Kidney glomerular epithelial cell (primary cell): Measurements from ENCODE around the gene LRGUK.
"Not testable (repeated sequence)": the region's sequence is repeated elsewhere in the genome, so short reads cannot be mapped to it uniquely, and the experiment has no call there.

Experiments used
- DNase-seq: peaks from one replicate; lab custom pipeline; 2025; lab: John Stamatoyannopoulos, UW

LRGUK gene, protein sequence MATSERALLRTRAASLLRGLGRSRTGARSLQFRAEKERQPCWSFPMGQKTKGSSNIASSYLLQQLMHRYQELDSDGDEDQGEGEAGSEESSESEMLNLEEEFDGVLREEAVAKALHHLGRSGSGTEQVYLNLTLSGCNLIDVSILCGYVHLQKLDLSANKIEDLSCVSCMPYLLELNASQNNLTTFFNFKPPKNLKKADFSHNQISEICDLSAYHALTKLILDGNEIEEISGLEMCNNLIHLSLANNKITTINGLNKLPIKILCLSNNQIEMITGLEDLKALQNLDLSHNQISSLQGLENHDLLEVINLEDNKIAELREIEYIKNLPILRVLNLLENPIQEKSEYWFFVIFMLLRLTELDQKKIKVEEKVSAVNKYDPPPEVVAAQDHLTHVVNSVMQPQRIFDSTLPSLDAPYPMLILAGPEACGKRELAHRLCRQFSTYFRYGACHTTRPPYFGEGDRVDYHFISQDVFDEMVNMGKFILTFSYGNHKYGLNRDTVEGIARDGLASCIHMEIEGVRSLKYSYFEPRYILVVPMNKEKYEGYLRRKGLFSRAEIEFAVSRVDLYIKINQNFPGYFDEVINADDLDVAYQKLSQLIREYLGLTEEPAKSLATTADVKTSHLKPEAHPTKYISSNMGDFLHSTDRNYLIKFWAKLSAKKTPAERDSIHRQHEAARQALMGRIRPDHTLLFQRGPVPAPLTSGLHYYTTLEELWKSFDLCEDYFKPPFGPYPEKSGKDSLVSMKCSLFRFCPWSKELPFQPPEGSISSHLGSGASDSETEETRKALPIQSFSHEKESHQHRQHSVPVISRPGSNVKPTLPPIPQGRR

DNA sequence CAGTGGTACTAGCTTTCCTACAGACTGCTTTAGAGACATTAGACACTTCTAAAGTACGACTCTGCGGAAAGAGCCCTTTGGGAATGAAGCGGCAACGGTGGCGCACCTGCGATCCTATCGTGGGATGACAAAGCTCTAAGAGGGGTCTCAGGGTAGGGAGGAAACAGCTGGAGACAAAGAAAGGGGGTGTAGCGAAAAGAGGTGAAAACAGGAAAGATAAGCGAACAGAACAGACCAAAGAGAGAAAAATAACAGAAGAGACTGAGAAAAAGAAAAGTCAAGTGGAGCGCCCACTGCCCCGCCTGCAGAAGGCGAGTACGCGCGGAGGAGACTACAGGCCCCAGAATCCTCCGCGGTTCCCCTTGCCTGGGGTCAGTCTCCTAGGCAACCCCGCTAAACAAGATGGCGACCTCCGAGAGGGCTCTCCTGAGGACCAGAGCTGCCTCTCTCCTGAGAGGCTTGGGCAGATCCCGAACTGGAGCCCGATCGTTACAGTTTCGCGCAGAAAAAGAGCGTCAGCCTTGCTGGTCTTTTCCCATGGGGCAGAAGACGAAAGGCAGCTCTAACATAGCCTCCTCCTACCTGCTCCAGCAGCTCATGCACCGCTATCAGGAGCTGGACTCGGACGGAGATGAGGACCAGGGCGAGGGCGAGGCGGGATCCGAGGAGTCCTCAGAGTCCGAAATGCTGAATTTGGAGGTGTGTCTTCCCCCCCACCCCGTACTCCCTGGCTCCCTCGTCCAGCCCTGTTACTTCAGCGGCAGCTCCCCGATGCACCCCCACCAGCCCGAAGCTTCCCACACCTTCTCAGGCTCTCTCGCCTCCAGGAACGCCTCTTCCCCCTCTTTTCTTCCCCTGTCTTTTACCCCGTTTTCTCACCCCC is at the start of gene LRGUK:
Gene LRGUK, plus strand, starts transcription at position 375 of the 883 bp plus-strand sequence. Its CDS starts 28 bp downstream, at position 403.
- peak; percentile 76 for DNase-seq

DNA sequence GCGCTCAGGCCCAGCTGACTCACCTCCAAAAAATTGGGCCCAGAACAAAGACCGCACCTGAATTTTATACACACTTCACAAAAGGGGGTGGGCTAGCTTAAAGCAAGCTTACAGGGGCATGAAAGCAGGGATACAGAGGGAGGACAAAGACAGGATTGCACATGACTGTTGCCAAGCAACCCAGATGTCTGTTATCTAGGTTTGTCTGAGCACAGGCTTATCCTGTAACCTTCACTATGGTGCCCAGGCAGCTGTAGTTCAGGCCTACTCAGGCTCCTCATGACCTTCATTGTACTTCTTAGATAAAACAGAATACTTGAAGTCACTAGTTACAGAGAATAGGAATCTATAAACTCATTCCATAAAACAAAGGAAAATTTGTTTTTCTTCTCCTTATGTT is 49.6 kb upstream of the LRGUK start:
- DNase-seq: not testable (repeated sequence)

DNA sequence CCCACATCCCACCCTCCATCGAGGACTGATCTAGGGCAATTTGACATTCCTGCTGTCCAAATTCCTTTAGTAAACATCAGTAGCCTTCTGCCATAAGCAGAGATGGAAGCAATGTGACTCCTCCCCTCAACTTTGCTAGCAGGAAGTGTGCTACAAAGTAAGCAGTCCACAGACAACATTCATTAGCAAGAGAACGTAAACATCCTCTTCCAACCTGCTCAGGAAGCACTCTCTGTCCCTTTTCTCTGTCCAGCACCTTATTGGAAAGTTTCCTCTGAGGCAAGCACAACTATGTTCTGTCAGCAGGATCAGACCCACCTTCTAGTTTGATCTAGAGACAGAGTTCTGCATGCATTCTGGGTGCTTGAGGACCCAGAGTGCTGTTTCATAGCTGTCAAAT is 48.1 kb upstream of the LRGUK start:
- DNase-seq: no peak

DNA sequence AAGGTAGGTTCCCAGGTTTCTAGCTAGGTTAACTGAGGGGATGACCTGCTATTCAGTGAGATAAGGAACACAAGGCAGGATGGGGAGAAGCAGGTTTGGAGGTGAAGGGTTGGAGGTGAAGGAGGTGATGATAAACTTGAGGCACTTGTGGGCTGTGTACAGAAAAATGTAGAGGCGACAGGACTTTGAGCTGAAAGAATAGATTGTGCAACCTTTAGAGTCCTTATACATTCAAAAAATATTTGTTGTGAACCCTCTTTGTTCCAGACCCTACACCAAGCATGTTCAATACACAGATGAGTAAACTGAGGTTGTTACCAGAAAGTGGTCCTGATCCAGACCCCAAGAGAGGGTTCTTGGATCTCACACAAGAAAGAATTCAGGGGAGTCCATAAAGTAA is 45.4 kb upstream of the LRGUK start:
- no peak for DNase-seq

DNA sequence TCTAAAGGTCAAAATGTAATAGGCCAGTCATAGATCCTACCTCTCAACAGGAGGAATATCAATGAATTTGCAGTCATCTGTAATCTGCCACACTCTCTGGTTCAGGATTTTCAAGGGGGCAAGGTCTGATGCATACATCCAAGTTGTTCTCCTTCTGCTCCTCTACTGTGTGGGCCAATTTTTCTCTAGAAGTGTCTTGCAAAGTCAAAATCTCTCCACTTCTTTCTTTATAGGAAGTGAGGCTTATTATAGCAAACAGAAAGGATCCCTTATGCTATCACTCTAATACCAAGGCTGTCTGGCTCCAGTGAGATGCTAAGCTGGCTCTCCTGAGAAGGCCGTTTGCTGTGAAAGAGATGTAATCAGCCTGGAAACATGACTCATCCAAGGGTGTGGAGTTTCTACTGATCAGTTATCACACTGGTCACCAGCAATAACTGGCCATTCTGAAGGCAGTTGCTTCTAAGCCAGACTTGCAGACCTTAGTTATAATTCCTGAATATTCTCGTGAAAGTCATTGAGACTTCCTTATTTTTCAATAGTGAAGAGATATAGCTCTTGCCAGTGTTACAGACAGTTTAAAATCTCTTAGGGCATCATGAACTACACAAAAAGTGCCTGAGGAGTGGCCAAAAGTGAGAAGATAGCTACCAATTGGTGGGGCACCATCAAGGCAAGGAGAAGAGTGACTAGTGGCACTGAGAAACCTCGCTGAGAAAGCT is 43.2 kb upstream of the LRGUK start:
- DNase-seq: no peak

DNA sequence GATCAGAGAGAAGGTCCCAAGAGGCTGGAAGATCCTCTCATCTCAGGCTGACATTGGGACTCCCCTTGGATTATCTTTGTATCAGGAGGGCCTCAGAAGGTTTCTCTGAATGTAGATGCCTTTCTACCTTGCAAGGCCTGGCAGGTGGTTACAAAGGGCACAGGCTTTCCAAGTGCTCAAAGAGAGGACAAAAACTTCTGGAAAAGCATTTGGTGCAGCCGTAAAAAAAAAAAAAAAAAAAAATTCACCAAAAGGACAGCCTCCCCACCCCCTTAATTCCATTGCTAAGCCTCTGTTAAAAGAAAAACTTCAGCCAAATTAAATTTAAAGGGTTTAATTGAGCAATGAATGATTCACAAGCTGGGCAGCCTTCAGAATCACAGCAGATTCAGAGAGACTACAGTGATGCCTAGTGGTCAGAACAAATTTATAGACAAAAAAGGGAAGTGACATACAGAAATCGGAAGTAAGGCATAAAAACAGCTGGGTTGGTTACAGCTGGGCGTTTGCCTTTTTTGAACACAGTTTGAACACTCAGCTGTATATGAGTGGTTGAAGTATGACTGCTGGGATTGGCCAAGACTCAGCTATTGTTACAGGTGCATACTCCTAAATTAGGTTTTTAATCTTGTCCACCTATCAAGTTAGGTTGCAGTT is 42.5 kb upstream of the LRGUK start:
- DNase-seq: no peak

DNA sequence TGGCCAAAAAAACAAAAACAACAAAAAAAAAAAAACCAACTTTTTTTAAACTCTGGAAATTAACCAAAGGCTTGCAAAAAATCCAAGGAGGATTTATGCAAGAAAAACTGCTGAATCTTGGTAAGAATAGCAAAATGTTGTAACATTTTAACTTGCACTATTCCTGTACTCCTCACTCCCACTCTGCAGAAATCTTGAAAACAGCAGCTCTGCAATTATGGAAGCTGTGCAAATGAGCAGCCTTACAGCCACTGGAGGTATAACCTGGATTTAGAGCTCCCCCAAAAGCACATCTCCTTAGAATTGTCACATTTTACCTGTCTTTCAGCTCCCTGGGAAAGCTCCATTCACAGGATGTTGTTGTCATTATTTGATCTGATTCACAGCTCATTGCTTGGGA is 41.8 kb upstream of the LRGUK start:
- no peak for DNase-seq

DNA sequence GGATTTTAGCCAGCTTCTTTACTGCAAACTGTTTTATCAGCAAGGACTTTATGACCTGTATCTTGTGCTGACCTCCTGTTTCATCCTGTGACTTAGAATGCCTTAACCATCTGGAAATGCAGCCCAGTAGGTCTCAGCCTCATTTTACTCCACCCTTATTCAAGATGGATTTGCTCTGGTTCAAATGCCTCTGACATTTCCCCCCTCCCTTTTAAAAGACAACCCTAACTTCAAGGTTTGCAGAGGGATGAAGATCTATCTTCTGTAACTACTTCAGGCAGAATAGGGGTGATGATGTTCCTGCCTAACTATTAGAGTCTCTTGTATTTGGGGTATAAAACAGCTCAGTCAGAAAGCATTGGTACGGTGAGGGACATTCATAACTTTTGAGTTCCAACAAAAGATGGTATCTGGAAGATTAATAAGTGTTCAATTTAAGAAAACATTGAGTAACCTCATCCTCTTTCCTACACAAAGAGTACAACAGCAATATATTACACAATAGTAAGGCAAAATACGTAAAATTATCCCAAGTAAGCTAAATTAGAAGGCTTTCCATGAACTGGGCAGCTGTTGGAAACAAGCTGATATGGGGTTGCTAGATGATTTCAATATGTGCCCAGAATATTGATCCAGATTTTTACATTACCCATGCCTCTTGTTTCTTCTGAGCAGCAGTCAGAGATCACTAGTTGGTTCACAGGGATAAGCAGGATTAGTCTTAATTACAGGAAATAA is 40.0 kb upstream of the LRGUK start:
- DNase-seq: no peak

DNA sequence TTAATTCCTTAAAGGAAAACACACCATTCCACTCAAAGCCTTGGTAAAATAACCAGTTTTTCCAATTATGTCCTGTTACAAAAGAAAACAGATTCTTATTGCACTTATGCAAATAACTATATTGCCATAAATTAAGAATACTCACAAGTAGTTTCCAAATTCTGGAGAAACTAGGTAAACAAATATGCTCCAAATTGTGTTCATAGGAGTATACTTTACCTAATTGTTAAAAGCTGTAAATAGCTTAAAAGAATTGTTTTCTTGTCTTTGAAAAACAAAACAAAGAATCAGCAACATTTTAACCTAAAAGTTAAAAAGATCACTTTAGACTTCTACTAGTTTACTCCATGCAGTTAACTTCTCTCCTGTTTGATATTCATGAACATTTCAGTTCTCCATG is 38.9 kb upstream of the LRGUK start:
- DNase-seq: no peak

DNA sequence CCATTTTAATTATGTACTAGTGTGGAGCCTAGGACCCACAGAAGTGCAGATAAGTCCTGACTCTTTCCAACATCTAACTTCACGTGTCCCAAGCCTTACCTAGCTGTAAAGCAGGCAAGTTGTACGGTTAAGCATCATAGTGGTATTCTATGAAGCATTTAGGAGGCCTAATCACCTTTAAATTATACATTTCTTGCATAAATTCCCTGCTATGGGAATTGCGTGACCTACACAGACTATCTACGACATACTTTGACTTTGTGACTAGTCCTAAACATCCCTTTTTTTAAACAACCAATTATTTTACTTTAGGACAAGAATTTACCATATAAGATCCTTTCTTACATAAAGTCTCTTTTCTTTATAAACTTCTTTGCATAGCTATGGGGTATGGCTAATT is 37.7 kb upstream of the LRGUK start:
- DNase-seq: no peak

DNA sequence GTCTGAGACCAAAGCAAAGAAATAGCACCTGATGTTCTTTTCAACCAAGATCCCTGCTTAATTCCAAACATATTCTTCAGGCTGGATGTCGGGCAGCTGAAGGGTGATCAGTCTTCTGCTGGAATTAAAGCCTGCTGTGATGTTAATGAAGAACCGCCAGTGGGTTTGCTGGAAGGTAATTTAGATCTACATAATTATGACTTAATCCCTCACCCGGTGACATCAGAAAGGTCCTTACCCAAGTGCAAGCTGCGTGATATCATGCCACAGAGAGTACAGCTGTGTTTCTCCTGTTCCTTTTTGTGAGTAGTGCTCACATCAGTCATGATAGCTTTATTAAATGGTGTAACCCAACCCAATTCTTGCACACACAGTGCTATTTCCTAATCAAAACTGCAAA is 29.1 kb upstream of the LRGUK start:
- DNase-seq: no peak

DNA sequence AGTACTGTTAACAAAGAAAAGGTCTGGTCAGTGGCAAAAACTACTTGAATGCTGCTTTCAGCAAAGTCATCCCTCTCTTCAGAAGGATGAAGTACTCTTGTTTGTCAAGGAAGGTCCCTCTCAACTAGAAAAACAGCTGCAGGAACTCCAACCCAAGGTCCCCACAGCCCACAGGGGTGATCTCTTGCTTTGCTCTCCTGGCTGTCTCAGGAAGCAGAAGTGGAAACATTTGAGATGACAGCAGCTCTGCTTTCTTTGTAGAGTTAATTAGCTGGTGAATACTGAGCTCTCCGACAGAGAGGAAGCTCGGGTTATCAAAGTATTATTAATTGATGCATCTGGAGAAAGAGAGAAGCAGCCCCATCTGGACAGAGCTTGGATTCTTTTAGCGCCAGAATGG is 25.4 kb upstream of the LRGUK start:
- no peak for DNase-seq

DNA sequence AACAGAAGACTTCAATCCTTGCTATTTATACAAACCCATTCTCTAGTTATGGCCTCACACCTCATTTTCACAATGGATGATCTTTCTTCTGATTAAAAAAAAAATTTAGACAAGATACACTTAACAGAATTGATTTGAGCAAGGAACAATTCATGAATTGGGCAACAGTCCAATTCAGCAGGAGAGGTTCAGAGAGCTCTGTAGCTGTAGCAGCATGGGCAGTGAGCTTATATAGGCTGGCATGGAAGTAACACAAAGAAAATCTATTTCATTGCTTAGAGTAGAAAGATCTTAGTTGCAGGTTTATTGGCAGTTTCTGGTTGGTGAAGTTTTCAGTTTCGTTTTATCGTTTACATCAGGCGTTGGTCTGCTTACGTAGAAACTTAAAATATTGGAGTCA is 23.0 kb upstream of the LRGUK start:
- DNase-seq: no peak

DNA sequence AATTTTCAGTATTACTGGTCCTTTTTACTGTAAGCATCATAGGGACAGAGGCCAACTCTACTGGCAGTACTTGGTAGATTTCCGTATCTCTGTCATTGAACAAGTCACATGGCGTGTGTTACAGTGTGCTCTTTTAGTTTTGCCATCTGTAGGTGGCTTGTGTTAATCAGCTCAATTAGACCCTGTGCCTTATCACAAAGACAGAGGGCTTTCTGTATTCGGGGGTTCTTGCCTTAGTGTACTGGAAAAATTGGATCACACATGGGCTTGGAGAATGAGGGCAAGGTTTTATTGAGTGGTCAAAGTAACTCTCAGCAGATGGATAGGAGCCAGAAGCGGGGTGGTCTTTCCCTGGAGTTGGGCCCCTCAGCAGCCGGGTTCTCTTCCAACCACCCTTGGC is 21.3 kb upstream of the LRGUK start:
- DNase-seq: no peak

DNA sequence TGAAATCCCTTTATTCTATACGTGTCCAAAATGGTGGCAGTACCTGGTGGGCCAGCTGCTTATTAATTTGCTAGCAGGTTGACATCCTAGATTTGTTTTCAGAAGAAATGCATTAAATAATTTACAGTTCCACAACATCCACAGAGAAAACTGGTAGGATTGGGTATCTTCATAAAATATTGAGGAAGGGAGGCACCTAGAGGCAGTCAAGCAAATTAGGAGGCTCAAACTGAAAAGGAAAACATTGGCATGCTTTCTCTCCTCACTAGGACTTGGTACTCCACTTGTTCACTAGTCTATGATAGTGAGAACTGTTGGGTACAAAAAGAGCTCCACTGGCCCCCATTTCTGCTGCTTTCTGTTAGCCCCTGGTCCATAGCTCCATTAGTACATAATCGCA is 18.3 kb upstream of the LRGUK start:
- no peak for DNase-seq

DNA sequence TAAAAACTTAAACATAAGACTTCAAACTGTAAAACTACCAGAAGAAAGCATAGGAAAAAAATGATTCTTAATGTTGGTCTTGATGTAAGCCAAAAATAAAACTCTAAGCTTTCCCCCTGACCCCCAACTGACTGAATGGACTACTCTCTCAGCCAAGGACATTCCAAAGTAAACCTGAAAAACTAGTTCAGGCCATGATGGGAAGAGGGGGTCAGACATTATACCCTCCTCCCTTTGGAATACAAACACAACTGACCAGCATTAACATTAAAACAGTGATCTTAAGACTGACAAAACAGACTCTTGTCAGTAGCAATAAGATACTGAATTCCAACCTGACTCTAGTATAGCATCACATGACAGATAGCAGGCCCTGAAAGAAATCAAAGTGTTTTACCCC is 13.5 kb upstream of the LRGUK start:
- DNase-seq: no peak

DNA sequence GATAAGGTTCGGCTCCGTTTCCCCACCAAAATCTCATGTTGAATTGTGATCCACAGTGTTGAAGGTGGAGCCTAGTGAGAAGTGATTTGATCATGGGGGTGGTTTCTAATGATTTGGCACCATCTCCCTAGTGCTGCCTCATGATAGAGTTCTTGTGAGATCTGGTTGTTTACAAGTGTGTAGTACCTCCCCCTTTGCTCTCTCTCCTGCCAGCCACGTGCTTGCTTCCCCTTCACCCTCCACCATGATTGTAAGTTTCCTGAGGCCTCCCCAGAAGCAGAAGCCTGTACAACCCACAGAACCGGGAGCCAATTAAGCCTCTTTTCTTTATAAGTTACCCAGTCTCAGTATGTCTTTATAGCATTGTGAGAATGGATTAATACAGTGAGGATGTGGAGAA is 12.1 kb upstream of the LRGUK start:
- no peak for DNase-seq

DNA sequence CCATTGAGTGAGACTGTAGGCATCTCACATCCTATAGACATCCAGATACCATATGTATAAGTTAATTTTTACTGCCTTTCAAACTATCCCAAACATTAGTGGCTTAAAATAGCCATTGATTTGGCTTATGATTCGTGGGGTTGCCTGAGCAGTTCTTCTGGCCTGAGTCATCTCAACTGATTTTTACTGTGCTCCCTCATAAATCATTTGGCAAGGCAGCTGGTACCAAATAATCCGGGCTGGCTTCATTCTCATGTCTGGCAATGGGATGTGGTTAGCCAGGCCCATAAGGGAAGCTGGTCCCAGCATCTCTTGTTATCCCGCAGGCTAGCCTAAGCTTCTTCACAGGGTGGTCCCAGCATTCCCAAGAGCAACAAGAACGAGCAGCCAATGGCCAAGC is 6.7 kb upstream of the LRGUK start:
- DNase-seq: no peak

DNA sequence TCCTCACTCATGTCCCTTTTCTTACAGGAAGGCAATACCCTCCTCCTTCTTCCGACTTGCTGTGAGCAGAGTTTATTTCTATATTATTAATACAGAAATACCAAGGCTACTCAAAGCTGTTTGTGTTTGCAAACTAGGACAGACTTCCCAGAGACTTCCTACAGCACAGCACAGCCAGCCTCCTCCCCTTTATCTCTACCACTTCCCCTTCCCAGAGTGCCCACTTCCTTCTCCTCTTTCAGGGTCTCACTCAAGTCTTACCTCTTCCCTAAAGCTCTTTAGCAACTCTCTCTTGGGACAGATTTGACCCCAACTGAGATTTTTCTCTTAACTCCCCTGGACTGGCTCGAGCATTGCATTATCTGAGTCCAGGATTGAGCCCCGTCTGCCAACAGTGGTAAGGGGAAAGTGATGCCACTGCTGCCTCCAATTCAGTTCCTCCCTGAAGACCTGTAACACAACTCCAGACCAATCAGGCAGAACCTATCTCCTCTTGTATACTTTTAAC is 5.5 kb upstream of the LRGUK start:
- DNase-seq: no peak

DNA sequence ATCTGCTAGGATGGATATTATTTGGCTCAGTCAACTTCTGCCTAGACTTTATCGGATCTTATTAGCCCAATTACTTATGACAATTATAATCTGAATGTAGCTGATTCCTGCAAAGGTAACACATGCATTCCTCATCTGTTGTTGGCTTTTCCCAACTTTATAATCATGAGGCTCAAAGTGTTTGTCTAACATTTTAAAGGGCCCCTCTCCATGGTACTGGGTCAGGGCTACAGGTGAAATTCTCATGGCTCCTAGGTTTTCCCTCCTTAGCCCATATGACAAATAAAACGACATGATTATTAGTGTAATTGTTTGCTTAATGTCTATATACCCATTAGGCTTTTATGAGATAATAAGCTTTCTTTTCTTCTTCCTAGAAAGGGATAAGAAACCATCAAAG is 4.2 kb upstream of the LRGUK start:
- no peak for DNase-seq
